Keratinocyte (primary cell): Measurements from ENCODE around the gene ZBTB33. TPM values are rescaled to one million over a fixed set of nuclear protein-coding genes. Genes with fewer than 3 reads are reported as not detected.

Experiments used
- DNase-seq: peaks from one replicate; pipeline ENCODE4 v3.0.0-alpha.2; 2011; ENCODE audit warnings: low read depth, missing footprints, low spot score
- FAIRE-seq: peaks from 2 replicates; lab custom pipeline; 2011; peaks lifted over from hg19 to GRCh38; lab: Jason Lieb, UNC
- H2AFZ ChIP-seq: 2 replicates; pipeline ENCODE4 v1.6.0; 2012; ENCODE audit warnings: low read length, control low read depth, inconsistent platforms; ENCODE audit not compliant: control insufficient read depth
- H3K27ac ChIP-seq: 2 replicates; pipeline ENCODE4 v1.5.1; 2011; ENCODE audit warnings: low read length; ENCODE audit not compliant: control insufficient read depth, insufficient read depth
- H3K27me3 ChIP-seq: 3 replicates; pipeline ENCODE4 v1.6.0; 2011; ENCODE audit warnings: low read length; ENCODE audit not compliant: control insufficient read depth, insufficient read depth; ENCODE audit errors: extremely low read depth
- H3K36me3 ChIP-seq, 2 experiments: 2 replicates in 1 of 2; 3 replicates in 1 of 2; pipeline ENCODE4 v1.5.1; 2011; ENCODE audit warnings: low read length in 2 of 2, mild to moderate bottlenecking in 1 of 2; ENCODE audit not compliant: control insufficient read depth in 2 of 2, insufficient read depth in 2 of 2; ENCODE audit errors: extremely low read depth in 1 of 2
- H3K4me1 ChIP-seq: 3 replicates; pipeline ENCODE4 v1.5.1; 2011; ENCODE audit warnings: low read length; ENCODE audit not compliant: control insufficient read depth, insufficient read depth; ENCODE audit errors: extremely low read depth
- H3K4me2 ChIP-seq: 3 replicates; pipeline ENCODE4 v1.6.0; 2011; ENCODE audit warnings: low read depth, low read length; ENCODE audit not compliant: control insufficient read depth, insufficient read depth; ENCODE audit errors: extremely low read depth
- H3K4me3 ChIP-seq, 3 experiments: fragments of 200-600 bp in 1 of 3; sonication (generic) in 1 of 3; 2 replicates in 2 of 3; 3 replicates in 1 of 3; pipeline ENCODE4 v1.5.1; 2011 to 2016; ENCODE audit warnings: low read length in 3 of 3, mild to moderate bottlenecking in 3 of 3, control low read depth in 2 of 3, inconsistent platforms in 1 of 3, low read depth in 1 of 3, mixed read lengths in 1 of 3, mixed run types in 1 of 3, moderate library complexity in 1 of 3; ENCODE audit not compliant: control insufficient read depth in 2 of 3, insufficient read depth in 2 of 3; ENCODE audit errors: extremely low read depth in 1 of 3
- H3K79me2 ChIP-seq: 2 replicates; pipeline ENCODE4 v1.6.0; 2012; ENCODE audit warnings: low read length; ENCODE audit not compliant: control insufficient read depth, insufficient read depth
- H3K9ac ChIP-seq: 3 replicates; pipeline ENCODE4 v1.6.0; 2011; ENCODE audit warnings: low read length; ENCODE audit not compliant: control insufficient read depth, insufficient read depth; ENCODE audit errors: extremely low read depth
- H3K9me1 ChIP-seq: 3 replicates; pipeline ENCODE4 v1.6.0; 2011; ENCODE audit warnings: low read length; ENCODE audit not compliant: control insufficient read depth, insufficient read depth; ENCODE audit errors: extremely low read depth
- H3K9me3 ChIP-seq: 2 replicates; pipeline ENCODE4 v1.5.1; 2012; ENCODE audit warnings: low read depth, low read length; ENCODE audit not compliant: control insufficient read depth
- H4K20me1 ChIP-seq: 3 replicates; pipeline ENCODE4 v1.6.0; 2011; ENCODE audit warnings: low read length; ENCODE audit not compliant: control insufficient read depth, insufficient read depth; ENCODE audit errors: extremely low read depth
- CTCF ChIP-seq, 3 experiments: IDR thresholded peaks in 1 of 3; conservative IDR thresholded peaks in 1 of 3; optimal IDR thresholded peaks in 1 of 3; 2 replicates in 2 of 3; 3 replicates in 1 of 3; pipeline versions ENCODE3 to v1.5.1; 2011; ENCODE audit warnings: low read length in 3 of 3, mild to moderate bottlenecking in 3 of 3, moderate library complexity in 2 of 3, control low read depth in 1 of 3, inconsistent platforms in 1 of 3; ENCODE audit not compliant: insufficient read depth in 2 of 3; ENCODE audit errors: extremely low read depth in 1 of 3
- EZH2 ChIP-seq: IDR thresholded peaks from one replicate; pipeline ENCODE4 v1.6.1; 2012; ENCODE audit warnings: inconsistent platforms, mild to moderate bottlenecking, low read length, moderate library complexity
- dilution Hi-C: fragments of 300-500 bp; cut with MboI; formaldehyde crosslinking; loops from one replicate; pipeline ENCODE4 v1.7.0; 2020; ENCODE audit warnings: low sequenced_read_pairs; ENCODE audit not compliant: extremely low pct_ligation_motif_present
- polyA plus RNA-seq, 5 experiments: library from polyadenylated mRNA; depleted of rRNA in 3 of 5; stranded (reverse) in 3 of 5; stranded (forward) in 1 of 5; unstranded in 1 of 5; fragments of >200 nt; gene quantifications; 1 replicate in 1 of 5; 2 replicates in 3 of 5; 3 replicates in 1 of 5; pipeline versions ENCODE4 v1.2.1 to v1.2.3, GENCODE V29; 2011 to 2012; ENCODE audit warnings: missing spikeins in 2 of 5, low read depth in 1 of 5, low replicate concordance in 1 of 5

Gene ZBTB33
- polyA plus RNA-seq, 1 donor (not counting 4 experiments of a cell fraction or from before 2014, with no cell fraction given) = 13.4 TPM

- no peak overlapping the region for H3K4me3 ChIP-seq
- FAIRE-seq (no peak), DNase-seq (no peak)
- H3K27me3 ChIP-seq = no peaks in the 10 kb centered on the region
- H3K9me3 ChIP-seq = no peaks in the 10 kb centered on the region
- dilution Hi-C loops = no loop called here
- H3K36me3 ChIP-seq = no peaks in the 10 kb centered on the region
- no peaks in the 10 kb centered on the region for H3K9me1 ChIP-seq
- H3K4me1 ChIP-seq = peaks cover 2% of the 10 kb centered on the region
- no peaks in the 10 kb centered on the region for H4K20me1 ChIP-seq
- no peak overlapping the region for H3K9ac ChIP-seq
- no peak overlapping the region for H3K4me2 ChIP-seq
- H3K27ac ChIP-seq = no peak overlapping the region
- TF ChIP-seq EZH2 = no peak
- TF ChIP-seq CTCF (optimal IDR thresholded peaks at IDR 0.05 in 1 of 3, IDR thresholded peaks at IDR 0.05 in 1 of 3, conservative IDR thresholded peaks at IDR 0.05 in 1 of 3; ENCODE audit: extremely low read depth in 1 of 3, insufficient read depth in 2 of 3, low read length in 3 of 3) = no peak
- no peak overlapping the region for H2AFZ ChIP-seq
- H3K79me2 ChIP-seq = no peaks in the 10 kb centered on the region
These were observed 11.7 kb upstream of the ZBTB33 start for GRCh38 chrX:120238933-120239332.

- no peak overlapping the region for H3K27ac ChIP-seq
- no peak overlapping the region for H2AFZ ChIP-seq
- dilution Hi-C loops = no loop called here
- H3K36me3 ChIP-seq = no peaks in the 10 kb centered on the region
- H3K79me2 ChIP-seq = no peaks in the 10 kb centered on the region
- H3K9ac ChIP-seq = no peak overlapping the region
- H4K20me1 ChIP-seq = no peaks in the 10 kb centered on the region
- no peaks in the 10 kb centered on the region for H3K27me3 ChIP-seq
- no peaks in the 10 kb centered on the region for H3K9me3 ChIP-seq
- DNase-seq (no peak), FAIRE-seq (no peak)
- no peaks in the 10 kb centered on the region for H3K9me1 ChIP-seq
- no peak overlapping the region for H3K4me2 ChIP-seq
- H3K4me3 ChIP-seq = no peak overlapping the region
- TF ChIP-seq CTCF (optimal IDR thresholded peaks at IDR 0.05 in 1 of 3, IDR thresholded peaks at IDR 0.05 in 1 of 3, conservative IDR thresholded peaks at IDR 0.05 in 1 of 3; ENCODE audit: extremely low read depth in 1 of 3, insufficient read depth in 2 of 3, low read length in 3 of 3) (no peak), EZH2 (no peak)
- peaks cover 4% of the 10 kb centered on the region for H3K4me1 ChIP-seq
These were observed 7.8 kb upstream of the ZBTB33 start for GRCh38 chrX:120242813-120243212.
